GM18861 (cell line): ENCODE data around the gene DVL1.
"Not testable (repeated sequence)": the region's sequence is repeated elsewhere in the genome, so short reads cannot be mapped to it uniquely, and the experiment has no call there.

Experiments
- ATAC-seq: cut with Tn5 transposase; IDR thresholded peaks from one replicate; pipeline ENCODE4 v1.9.1; 2021; ENCODE audit not compliant: unreplicated experiment

DVL1 gene

GRCh38 chr1:1373815-1374588 lies 24.8 kb upstream of the DVL1 start:
- no peak for ATAC-seq

GRCh38 chr1:1373051-1373814 lies 24.0 kb upstream of the DVL1 start:
- ATAC-seq: no peak

- ATAC-seq: no peak
Measured at GRCh38 chr1:1371746-1372711, 22.8 kb upstream of the DVL1 start.

GRCh38 chr1:1371364-1371745 lies 22.1 kb upstream of the DVL1 start:
- ATAC-seq: no peak

- ATAC-seq: no peak
Measured at GRCh38 chr1:1370771-1371300, 21.6 kb upstream of the DVL1 start.

- ATAC-seq: not testable (repeated sequence)
Measured at GRCh38 chr1:1370094-1370493, 20.9 kb upstream of the DVL1 start.

- no peak for ATAC-seq
Measured at GRCh38 chr1:1367315-1367714, 18.1 kb upstream of the DVL1 start.

- no peak for ATAC-seq
Measured at GRCh38 chr1:1366699-1367066, 17.5 kb upstream of the DVL1 start.

- ATAC-seq: no peak
Measured at GRCh38 chr1:1365875-1366698, 16.9 kb upstream of the DVL1 start.

- ATAC-seq: no peak
Measured at GRCh38 chr1:1364266-1364665, 15.0 kb upstream of the DVL1 start.

- ATAC-seq: no peak
Measured at GRCh38 chr1:1361982-1362423, 12.8 kb upstream of the DVL1 start.

GRCh38 chr1:1361233-1361981 lies 12.2 kb upstream of the DVL1 start:
- no peak for ATAC-seq

- no peak for ATAC-seq
Measured at GRCh38 chr1:1360506-1361169, 11.4 kb upstream of the DVL1 start.

- ATAC-seq: no peak
Measured at GRCh38 chr1:1359664-1360468, 10.6 kb upstream of the DVL1 start.

- no peak for ATAC-seq
Measured at GRCh38 chr1:1359308-1359663, 10.1 kb upstream of the DVL1 start.

GRCh38 chr1:1358433-1359271 lies 9.4 kb upstream of the DVL1 start, which contains the start of gene MXRA8:
Gene MXRA8, minus strand, starts transcription at chr1:1358555. Its CDS starts 51 bp downstream, at chr1:1358504.
- ATAC-seq: no peak

GRCh38 chr1:1357871-1358432 lies 8.7 kb upstream of the DVL1 start:
- no peak for ATAC-seq
